NCI-H1436 (cell line): ENCODE data around the gene VWA3A.
"Not testable (repeated sequence)": the region's sequence is repeated elsewhere in the genome, so short reads cannot be mapped to it uniquely, and the experiment has no call there.

ENCODE experiments used
- DNase-seq: peaks from one replicate; lab custom pipeline; 2025; lab: John Stamatoyannopoulos, UW

VWA3A gene, protein sequence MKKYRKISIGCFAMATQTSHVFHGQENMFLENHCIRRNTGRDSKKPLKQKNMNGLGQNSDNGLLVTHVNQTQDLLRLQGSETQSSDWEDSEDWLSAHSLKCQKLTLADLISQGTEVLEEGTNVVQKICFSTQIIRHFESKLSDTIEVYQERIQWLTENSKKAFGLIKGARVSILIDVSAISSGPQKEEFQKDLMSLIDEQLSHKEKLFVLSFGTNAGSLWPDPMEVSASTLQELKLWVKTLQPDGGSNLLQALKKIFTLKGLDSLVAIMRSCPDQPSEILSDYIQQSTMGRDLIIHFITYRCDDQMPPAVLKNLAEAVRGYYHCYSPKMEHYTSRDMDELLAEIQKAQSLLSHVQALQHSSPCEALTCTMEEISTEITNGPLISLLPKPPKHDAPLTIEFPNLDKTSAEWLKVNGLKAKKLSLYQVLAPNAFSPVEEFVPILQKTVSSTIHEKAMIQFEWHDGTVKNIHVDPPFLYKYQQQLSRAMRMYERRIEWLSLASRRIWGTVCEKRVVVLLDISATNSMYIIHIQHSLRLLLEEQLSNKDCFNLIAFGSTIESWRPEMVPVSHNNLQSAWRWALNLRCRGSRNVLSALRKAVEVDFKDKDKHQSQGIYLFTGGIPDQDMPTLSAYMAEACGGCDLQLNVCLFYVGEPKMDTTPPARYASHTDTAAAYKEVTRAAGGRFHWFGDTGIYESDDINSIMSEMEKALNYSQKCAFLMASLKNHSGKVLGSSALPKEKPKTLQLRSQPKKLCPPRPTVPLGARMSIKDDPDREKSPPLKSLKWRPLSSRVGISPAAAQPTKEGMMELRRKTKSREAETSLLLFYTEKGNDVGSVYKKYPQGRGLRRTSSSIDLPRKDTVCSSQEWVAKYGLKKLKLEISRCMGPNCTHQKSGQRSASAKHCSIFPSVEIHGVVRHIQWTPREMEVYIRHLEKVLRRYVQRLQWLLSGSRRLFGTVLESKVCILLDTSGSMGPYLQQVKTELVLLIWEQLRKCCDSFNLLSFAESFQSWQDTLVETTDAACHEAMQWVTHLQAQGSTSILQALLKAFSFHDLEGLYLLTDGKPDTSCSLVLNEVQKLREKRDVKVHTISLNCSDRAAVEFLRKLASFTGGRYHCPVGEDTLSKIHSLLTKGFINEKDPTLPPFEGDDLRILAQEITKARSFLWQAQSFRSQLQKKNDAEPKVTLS

DNA sequence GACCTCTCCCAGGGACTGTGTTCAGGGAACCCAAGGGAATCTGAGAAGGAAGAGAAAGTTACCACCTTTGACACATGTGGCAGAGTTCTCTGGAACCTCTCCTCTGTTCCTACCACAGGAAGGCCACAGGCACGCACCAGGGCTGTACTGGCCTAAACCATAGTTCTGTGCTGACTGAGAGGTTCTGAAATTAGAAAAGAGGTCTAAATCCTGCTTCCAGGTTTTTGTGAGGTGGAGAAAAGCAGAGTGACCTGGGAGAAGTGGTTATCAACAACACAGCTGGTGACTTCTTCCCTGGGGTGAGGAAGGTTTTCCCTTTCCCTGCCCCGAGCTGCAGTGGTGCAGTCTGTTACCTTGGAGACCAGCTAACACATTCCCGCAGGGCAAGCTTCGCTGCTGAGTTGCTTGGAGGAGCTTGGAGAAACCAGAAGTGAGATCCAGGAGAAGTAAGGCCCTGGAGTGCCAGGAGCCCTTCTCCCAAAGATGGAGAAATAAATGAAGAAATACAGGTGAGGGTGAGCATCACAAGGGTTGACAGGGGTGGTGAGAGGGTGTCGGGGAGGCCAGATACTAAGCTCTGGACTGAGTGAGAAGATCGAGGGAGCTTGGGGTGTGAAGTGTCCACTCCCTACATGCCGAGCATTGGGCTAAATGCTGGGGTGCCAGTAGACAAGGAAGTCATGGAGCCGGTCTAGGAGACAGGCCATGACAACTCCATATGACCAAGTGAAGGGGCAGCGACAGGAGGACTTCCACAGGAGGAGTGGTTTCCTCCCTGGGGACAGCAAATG, at the start of gene VWA3A:
Gene VWA3A (plus strand): TSS at position 399 of the 791 bp plus-strand sequence. CDS start 97 bp downstream, at position 496.
- DNase-seq, result no peak

- DNase-seq, result not testable (repeated sequence)
Observed at GRCh38 chr16:22043882-22044281, 48.5 kb upstream of the VWA3A start.

DNA sequence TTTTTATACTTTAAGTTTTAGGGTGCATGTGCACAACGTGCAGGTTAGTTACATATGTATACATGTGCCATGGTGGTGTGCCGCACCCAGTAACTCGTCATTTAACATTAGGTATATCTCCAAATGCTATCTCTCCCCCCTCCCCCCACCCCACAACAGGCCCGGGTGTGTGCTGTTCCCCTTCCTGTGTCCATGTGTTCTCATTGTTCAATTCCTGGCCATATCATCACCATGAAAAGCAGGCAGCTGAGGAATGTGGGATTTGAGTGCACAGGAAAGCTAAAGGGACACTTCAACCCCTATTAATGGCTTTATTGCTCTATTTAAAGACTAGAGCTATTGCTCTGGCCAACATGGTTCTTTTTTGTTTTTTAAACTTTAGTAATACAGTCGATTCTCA, 46.5 kb upstream of the VWA3A start:
- DNase-seq, result not testable (repeated sequence)

- no peak for DNase-seq
Observed at GRCh38 chr16:22050963-22051362, 41.4 kb upstream of the VWA3A start.

GRCh38 chr16:22052980-22053379, 39.4 kb upstream of the VWA3A start:
- DNase-seq, result no peak

GRCh38 chr16:22053921-22054341, 38.4 kb upstream of the VWA3A start:
- DNase-seq, result no peak

DNA sequence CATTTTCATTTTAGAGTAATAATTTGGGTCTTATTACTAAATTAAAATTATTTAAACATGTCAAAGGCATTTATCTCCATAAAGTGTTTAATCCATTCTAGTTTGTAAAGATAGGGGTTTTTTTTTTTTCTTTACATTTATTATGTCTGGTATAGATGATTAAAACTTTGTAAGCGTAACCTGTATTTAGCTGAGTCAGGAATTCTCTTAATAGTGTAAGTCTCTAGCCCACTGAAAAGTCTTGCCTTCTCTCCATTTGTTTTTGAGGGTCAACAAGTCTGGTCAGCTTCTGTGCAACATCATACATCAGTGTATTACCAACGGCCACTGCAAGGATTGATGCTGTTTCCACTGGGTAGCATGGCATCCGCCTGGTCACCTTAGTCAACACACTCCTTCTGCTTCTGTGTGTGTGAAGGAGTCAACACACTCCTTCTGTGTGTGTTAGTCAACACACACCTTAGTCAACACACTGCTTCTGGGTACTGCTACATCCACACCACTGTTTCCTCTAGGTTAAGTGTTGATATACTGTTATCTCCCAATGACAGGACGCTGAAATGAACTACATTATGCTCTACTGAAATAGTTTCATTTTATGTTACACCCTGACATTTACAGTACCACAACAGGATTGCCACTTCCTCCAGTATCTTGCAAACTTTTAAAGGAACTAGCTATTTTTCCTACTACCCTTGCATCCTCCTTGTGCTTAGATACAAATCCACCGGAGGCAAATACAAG, 37.3 kb upstream of the VWA3A start:
- DNase-seq, result no peak

DNA sequence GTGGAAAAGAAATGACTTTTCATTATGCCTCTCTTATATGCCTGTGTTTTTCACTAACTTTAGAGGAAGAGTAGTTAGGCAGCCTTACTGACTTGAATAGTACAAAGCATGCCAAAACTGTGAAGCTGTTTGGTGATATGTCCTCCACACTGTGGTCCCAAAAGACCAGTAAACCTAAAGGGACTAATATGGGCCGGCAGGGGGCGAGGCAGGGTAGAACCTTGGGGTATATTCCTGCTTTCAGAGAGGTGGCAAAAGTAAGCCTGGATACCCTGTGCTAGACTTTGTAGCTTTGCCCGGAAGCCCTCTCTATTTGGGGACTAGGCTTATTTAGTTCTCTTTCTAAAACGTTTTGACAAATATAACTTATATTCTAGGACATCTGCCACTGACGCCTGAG, 36.5 kb upstream of the VWA3A start:
- DNase-seq, result no peak

GRCh38 chr16:22063888-22064467, 28.4 kb upstream of the VWA3A start:
- no peak for DNase-seq

GRCh38 chr16:22065252-22065651, 27.1 kb upstream of the VWA3A start:
- DNase-seq, result no peak

DNA sequence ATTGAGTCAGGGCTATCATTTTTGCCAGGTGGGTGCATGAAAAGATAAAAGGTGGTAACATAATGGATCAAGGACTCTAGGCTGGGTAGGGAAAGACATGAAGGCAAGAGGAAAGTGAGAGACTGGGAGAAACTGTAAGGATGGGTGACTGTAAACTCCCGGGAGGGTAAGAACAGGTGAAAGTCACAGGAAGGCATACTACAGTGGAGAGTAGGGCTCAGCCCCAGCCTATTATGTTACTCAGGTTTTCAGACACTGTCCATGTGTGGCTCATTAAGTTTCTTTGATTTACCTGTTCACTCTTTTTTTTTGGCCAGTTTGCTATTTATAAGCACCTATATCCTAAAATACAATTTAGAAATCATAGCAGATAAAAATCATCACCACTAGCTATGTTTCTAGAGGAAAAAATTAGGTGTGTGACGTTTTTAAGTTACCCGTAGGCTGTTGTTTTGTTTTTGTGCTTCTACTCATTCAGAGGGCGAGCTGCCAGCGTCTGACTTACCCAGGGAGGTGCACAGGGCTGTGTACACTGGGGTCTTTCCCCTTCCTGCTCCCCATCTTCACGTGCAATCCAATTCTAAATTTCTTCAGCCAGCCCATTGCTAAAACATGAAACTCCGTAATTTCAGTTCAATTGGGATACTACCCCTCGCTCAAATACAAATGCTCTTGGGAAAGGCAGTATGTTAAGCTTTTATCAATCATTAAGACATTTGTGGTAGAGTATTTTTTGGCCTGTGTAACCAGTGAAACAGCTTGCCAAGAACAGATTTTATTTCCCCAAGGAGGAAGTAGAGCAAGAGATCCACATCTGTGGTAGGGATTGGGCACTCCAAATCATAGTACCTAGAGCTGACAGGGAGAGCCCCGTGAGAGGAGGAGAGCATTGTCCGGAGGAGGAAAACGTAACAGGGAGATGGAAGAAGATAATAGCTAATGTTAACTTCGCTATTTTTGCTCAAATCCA, 21.7 kb upstream of the VWA3A start:
- no peak for DNase-seq

GRCh38 chr16:22071331-22071910, 20.9 kb upstream of the VWA3A start:
- no peak for DNase-seq

GRCh38 chr16:22073350-22073749, 19.0 kb upstream of the VWA3A start:
- no peak for DNase-seq

DNA sequence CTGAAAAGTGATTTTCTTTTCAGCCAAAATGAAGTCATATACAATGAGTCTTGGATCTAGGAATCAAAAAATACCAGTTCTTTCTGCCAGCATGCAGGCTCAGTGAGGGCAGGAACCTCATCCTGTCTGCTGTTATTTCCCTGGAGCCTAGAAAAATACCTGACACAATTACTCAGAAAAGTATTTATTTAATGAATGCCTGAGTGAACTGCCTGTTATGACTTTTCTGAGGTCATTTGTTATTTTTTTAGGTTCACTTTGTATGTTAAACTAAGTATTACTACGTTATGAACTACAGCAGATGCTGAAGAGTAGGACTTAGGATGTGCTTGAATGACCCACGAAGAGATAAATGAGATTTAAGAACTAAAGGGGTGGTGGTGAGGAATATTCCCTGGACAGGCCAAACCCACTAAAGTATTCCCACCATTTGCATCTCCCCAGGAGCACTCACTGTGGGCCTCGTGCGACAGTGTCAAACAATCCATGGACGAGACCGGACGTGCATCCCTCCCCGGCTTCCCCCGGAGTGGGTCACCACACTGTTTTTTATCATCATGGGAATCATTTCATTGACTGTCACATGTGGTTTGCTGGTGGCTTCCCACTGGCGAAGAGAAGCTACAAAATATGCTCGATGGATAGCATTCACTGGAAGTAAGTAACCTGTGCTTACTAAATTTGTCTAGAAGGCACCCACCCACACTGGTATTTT, 17.1 kb upstream of the VWA3A start:
- DNase-seq, result no peak

GRCh38 chr16:22075776-22076175, 16.6 kb upstream of the VWA3A start:
- DNase-seq, result no peak

DNA sequence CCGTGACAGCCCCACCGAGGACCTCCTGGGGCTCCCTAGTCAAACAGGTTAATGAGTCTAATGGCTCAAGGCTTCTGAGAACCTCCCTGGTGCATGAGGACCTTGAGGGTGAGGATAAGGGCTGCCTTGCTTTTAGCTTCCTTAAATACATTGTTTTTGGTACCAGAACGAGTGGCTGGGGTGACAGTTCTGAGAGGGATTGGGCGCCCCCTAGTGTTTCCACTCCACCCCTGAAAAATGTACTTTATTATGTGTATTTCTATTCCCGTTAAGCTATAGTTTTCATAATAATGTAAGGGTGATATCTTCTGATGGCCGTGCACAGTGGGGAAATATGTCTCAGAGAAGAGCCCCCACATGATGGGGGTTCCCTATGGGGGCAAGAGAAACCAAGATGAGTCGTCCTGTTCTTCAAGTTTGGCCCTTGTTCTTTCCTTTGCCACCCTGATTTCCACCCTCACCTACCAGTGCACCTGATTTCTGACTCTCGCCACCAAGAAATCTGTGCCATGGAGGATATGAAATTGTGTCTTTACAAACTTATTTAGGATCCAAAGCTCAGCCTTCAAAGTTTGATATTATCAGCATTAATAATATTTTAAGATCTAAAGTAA, 14.5 kb upstream of the VWA3A start:
- DNase-seq, result peak; percentile 23

DNA sequence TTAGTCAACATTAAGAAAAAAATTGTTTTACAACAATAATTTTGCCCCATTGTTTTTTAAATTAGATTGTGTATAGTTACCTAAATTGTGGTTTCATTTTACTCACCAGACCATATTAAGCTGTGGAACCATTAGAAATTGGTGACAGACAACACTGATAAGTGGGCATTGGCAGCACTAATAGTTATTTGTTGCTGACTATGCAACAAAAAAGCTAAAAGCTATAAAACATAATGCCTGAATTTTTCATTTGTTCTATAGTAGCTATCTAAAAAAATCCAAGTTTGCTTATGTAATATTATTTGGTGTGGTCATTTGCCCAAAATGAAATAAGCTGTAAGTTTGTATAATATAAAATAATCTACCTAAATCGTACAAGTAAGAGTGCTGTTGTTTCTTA, 13.7 kb upstream of the VWA3A start:
- DNase-seq, result no peak

GRCh38 chr16:22081050-22081449, 11.3 kb upstream of the VWA3A start:
- no peak for DNase-seq
